AG04450 (cell line): ENCODE data around the gene KRTAP10-6. TPM values are rescaled to one million over a fixed set of nuclear protein-coding genes. Genes with fewer than 3 reads are reported as not detected.

Source experiments
- CTCF ChIA-PET: fragments of 300-600, 350-600 bp; formaldehyde crosslinking; extraction: SDS; loops from one replicate; lab custom pipeline; 2022; ENCODE audit warnings: antibody characterized with exemption, inconsistent platforms; lab: Charles Lee
- POLR2A ChIA-PET: fragments of 350-600 bp; formaldehyde crosslinking; extraction: SDS; loops from one replicate; lab custom pipeline; 2021; ENCODE audit warnings: antibody characterized with exemption, inconsistent platforms; lab: Yijun Ruan, JAX
- DNase-seq: peaks from one replicate; pipeline ENCODE4 v3.0.0-alpha.2; 2011; ENCODE audit warnings: low read depth, low spot score
- H3K27ac ChIP-seq: one replicate; pipeline ENCODE4 v1.5.1; 2012; ENCODE audit warnings: low read depth, low read length, control low read depth
- H3K27me3 ChIP-seq: one replicate; pipeline ENCODE4 v1.6.0; 2012; ENCODE audit warnings: low read length; ENCODE audit not compliant: control insufficient read depth, insufficient read depth
- H3K4me3 ChIP-seq: 2 replicates; pipeline ENCODE4 v1.5.1; 2011; ENCODE audit warnings: mild to moderate bottlenecking, low read depth, low read length, control low read depth
- H3K9me3 ChIP-seq: 2 replicates; pipeline ENCODE4 v1.5.1; 2012; ENCODE audit warnings: low read length; ENCODE audit not compliant: control insufficient read depth, insufficient read depth
- CTCF ChIP-seq: IDR thresholded peaks from 2 replicates; pipeline ENCODE4 v1.5.1; 2011; ENCODE audit warnings: low read depth, low read length, control low read depth, inconsistent platforms
- polyA plus RNA-seq: library from polyadenylated mRNA; depleted of rRNA; stranded (reverse); fragments of >200 nt; gene quantifications from 2 replicates; pipeline ENCODE4 v1.2.3, GENCODE V29; 2011

The KRTAP10-6 gene
- polyA plus RNA-seq, 1 experiment: not detected

GRCh38 chr21:44590311-44590721, 2.0 kb downstream of the KRTAP10-6 start:
- CTCF ChIA-PET: no interaction called here
- no peak overlapping the region for H3K4me3 ChIP-seq
- no peak for TF ChIP-seq CTCF
- H3K9me3 ChIP-seq: no peaks in the 10 kb centered on the region; the same call in 1 of the 2 replicates
- POLR2A ChIA-PET: no interaction called here
- no peak overlapping the region for H3K27ac ChIP-seq
- no peak for DNase-seq
- peaks cover 10% of the 10 kb centered on the region for H3K27me3 ChIP-seq

GRCh38 chr21:44589586-44590305, 2.6 kb downstream of the KRTAP10-6 start:
- Histone ChIP-seq H3K9me3 (no peaks in the 10 kb centered on the region; the same call in 1 of the 2 replicates), H3K27ac (no peak overlapping the region), H3K4me3 (no peak overlapping the region), H3K27me3 (peaks cover 10% of the 10 kb centered on the region)
- ChIA-PET POLR2A (no interaction called here), CTCF (no interaction called here)
- no peak for DNase-seq
- TF ChIP-seq CTCF: no peak

DNA sequence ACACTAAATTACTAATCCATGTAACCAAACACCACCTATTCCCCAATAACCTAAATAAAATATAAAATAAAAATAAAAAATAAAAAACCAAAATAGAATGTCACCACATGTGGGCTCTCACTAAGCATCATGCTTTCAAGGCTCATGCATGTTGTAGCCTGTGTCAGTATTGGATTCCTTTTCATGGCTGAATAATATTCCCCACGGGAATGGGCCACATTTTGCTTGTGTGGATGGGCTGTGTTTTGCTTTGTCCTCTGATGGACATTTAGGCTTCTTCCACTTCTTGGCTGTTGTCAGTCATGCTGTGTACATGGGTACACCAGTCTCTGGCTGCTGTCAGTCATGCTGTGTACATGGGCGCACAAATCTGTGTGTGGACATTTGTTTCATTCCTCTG, 3.2 kb downstream of the KRTAP10-6 start:
- no peaks in the 10 kb centered on the region; the same call in 1 of the 2 replicates for H3K9me3 ChIP-seq
- H3K27ac ChIP-seq: no peak overlapping the region
- H3K4me3 ChIP-seq: no peak overlapping the region

DNA sequence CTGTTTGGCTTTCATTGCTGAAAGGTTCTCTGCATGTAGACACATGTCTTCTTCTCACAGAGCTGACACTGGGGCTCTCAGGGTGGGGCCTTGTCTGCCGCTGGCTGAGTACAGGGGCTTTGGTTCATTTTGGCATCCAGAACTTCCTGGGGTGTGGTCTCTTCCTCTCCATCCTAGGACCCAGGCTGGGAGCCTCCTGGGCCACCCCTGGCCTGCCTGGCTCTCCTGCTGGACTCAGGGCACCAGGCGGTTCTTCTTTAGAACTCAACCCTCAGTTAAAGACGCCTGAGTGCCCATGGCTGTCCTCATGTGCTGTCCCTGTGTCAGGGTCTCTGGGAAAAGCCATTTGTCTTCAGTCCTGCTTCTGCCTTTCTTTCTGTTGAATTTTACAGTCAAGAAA, 6.4 kb downstream of the KRTAP10-6 start:
- DNase-seq: no peak
- POLR2A ChIA-PET: no interaction called here
- no peak for TF ChIP-seq CTCF
- CTCF ChIA-PET: no interaction called here
- no peak overlapping the region for H3K4me3 ChIP-seq
- H3K27ac ChIP-seq: no peak overlapping the region
- peaks cover 6% of the 10 kb centered on the region for H3K9me3 ChIP-seq
- no peaks in the 10 kb centered on the region for H3K27me3 ChIP-seq

More for the DNA sequence above, 3.2 kb downstream of the KRTAP10-6 start:
- DNase-seq: no peak
- CTCF ChIA-PET: no interaction called here
- H3K27me3 ChIP-seq: peaks cover 8% of the 10 kb centered on the region
- POLR2A ChIA-PET: no interaction called here
- TF ChIP-seq CTCF: no peak

DNA sequence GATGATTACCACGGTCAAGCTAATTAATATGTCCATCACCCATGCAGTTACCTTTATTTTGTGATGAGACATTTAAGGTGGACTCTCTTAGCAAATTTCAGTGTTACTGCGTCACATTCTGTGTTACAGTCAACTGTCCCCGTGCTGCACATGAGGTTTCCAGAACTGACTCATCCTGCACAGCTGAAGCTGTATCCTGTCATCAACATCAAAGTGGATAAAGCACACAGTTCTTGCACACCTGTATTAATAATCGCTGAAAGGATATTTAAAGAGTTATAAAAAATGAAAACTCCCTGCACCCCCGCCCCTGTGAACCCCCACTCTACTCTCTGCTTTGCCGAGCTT, 8.5 kb downstream of the KRTAP10-6 start:
- CTCF ChIA-PET: interaction anchor here (0.5 kb wide), 1 partner anchor 52 kb away, joined by 5 read pairs; no protein-coding TSS in a partner anchor
- Histone ChIP-seq H3K27ac (no peak overlapping the region), H3K27me3 (no peaks in the 10 kb centered on the region), H3K4me3 (no peak overlapping the region), H3K9me3 (peaks cover 25% of the 10 kb centered on the region)
- POLR2A ChIA-PET: no interaction called here
- DNase-seq: no peak
- TF ChIP-seq CTCF: no peak
